Right lobe of liver (tissue), 6 donors: ENCODE results near the gene BSG. TPM values are rescaled to one million over a fixed set of nuclear protein-coding genes. Genes with fewer than 3 reads are reported as not detected.
A peak's percentile ranks its signal among the peaks of the same experiment; 100 is the strongest.

Source experiments
- ATAC-seq, 4 donors: fragments of 200-7000 bp; cut with Tn5 transposase; one replicate each; pipeline ENCODE4 v1.9.1; 2020; ENCODE audit warnings: mild to moderate bottlenecking in 4 of 4, moderate library complexity in 4 of 4
- DNase-seq, 3 donors: peaks; one replicate each; pipeline ENCODE4 v3.0.0-alpha.2; 2020
- H3K27ac ChIP-seq, 3 donors: fragments of 200-600 bp; one replicate each; pipeline ENCODE4 v1.8.0; 2022
- H3K27me3 ChIP-seq, 2 donors: fragments of 200-600 bp; one replicate each; pipeline ENCODE4 v1.8.0; 2022
- H3K36me3 ChIP-seq, 4 donors: fragments of 200-600 bp; sonication (generic) in 1 of 4; one replicate each; pipeline versions ENCODE4 v1.5.1 to v1.8.0; 2017 to 2022; ENCODE audit warnings: control low read depth in 1 of 4
- H3K4me1 ChIP-seq, 4 donors: fragments of 200-600 bp; sonication (generic) in 1 of 4; one replicate each; pipeline versions ENCODE4 v1.5.1 to v1.8.0; 2017 to 2022; ENCODE audit warnings: control low read depth in 1 of 4
- H3K4me3 ChIP-seq, 3 donors: fragments of 200-600 bp; one replicate each; pipeline ENCODE4 v1.8.0; 2022
- H3K9me3 ChIP-seq, 4 donors: fragments of 200-600 bp; sonication (generic) in 1 of 4; one replicate each; pipeline versions ENCODE4 v1.5.1 to v1.8.0; 2017 to 2022; ENCODE audit warnings: control low read depth in 1 of 4
- CTCF ChIP-seq, 4 donors: fragments of 200-600 bp in 3 of 4; fragments of 450-650 bp in 1 of 4; IDR thresholded peaks; one replicate each; pipeline versions ENCODE4 v1.5.1 to v1.8.0; 2016 to 2022; ENCODE audit warnings: antibody characterized with exemption in 4 of 4, mild to moderate bottlenecking in 2 of 4
- POLR2A ChIP-seq: fragments of 450-650 bp; IDR thresholded peaks from one replicate; pipeline ENCODE4 v1.6.1; 2017; ENCODE audit warnings: antibody characterized with exemption, mild to moderate bottlenecking
- WGBS: methylation state at CpG from one replicate; pipeline ENCODE4 v1.1.6; 2018; ENCODE audit warnings: low coverage, low lambda C conversion rate; ENCODE audit not compliant: insufficient coverage; ENCODE audit errors: missing lambda C conversion rate; 5-methylcytosine and 5-hydroxymethylcytosine counted together
- intact Hi-C, 2 donors: fragments of 100-400 bp; cut with DNase I; formaldehyde crosslinking; loops; one replicate each; pipeline versions ENCODE4 v1.11.2 to v1.14.1; 2022
- total RNA-seq, 6 experiments: library from RNA; depleted of rRNA in 2 of 6; stranded (reverse); fragments of >200 nt in 2 of 6; fragmentation: NEBNext Ultra II Directional in 3 of 6; extraction: Animal tissue kit (Norgen Biotek cat#: 25700) in 3 of 6; gene quantifications; one replicate each; pipeline versions ENCODE4 v1.1.0 to v1.2.4, GENCODE V29; 2016 to 2023
- donor health status: DM: no; HTN: yes; CAD: no.
- donor health status: DM: no; HTN: no; CAD: no.
- donor health status: DM: no; HTN: no; CAD: no.
- donor health status: DM: no; HTN: yes; CAD: no.
- donor health status: DM: no; HTN: yes; CAD: no.

The BSG gene
- total RNA-seq, 6 experiments from 2014 or later: 88.6 to 369 (median 124) TPM

DNA sequence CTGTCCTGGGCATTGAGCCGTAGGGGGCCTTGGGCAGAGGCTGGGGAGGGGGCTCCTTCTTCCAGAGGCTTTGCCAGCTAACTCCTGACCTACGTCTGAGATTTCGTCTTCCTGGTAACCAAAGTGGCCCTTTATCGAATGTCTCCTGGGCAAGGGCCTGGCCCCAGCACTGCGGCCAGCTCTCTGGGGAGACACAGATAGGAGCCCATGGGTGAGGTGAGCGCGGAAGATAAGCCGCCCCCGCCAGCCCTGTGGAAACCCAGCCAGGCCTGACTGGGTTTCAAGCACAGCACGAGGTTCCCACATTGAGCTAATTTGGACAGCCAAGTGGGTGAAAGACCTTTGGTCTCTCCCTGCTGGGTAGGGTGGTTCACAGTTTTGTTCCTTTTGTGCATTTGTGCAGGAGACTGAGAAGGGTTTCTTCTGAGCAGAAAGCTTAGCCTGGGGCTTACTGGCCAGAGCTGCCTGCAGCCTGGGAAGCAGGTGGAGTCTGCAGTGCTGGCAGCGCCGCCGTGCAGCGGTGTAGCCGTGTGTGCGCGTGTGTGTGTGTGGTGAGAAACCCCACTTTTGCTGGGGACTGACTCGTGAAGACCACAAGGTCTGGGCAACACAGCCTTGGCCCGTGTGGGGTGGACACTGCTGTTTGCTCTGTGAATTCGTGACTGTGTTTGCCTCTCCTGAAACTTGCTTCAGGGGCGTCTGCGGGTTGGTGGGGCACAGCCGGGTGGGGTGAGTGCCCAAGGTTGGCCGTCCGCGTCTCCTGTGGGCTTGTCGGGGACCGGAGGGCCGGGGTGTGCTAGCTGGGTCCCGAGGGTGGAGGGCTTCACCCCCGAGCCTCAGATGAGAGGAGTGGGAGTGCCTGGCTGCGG, 2.5 kb downstream of the BSG start:
- whole genome bisulfite sequencing: 10% methylated on average over 7 of the region's 32 CpGs
- TF ChIP-seq POLR2A (peak; percentile 37), CTCF (IDR thresholded peaks at IDR 0.05) (no peak)
- Histone ChIP-seq H3K4me3 (peak overlapping the region; percentile 31 to 97 (median 35)), H3K4me1 (peaks cover 0 to 38% (median 14%) of the 10 kb centered on the region in 4 donors), H3K27ac (peak overlapping the region in 1 of 3 donors; percentile 37), H3K9me3 (no peaks in the 10 kb centered on the region), H3K27me3 (no peaks in the 10 kb centered on the region), H3K36me3 (peaks cover 0 to 5% (median 0%) of the 10 kb centered on the region in 4 donors)
- peak; percentile 43 to 59 (median 56) for ATAC-seq
- peak; percentile 67 to 82 (median 73) for DNase-seq
- intact Hi-C loops: no loop called here

GRCh38 chr19:575527-576506, 3.4 kb downstream of the BSG start:
- H3K36me3 ChIP-seq: peaks cover 0 to 11% (median 3%) of the 10 kb centered on the region in 4 donors
- no peaks in the 10 kb centered on the region for H3K9me3 ChIP-seq
- H3K4me1 ChIP-seq: peaks cover 0 to 38% (median 14%) of the 10 kb centered on the region in 4 donors
- intact Hi-C loops: no loop called here
- H3K27me3 ChIP-seq: no peaks in the 10 kb centered on the region
- WGBS: 100% methylated on average over 3 of the region's 38 CpGs
- ATAC-seq: no peak
- TF ChIP-seq POLR2A (no peak), CTCF (IDR thresholded peaks at IDR 0.05) (no peak)
- no peak overlapping the region for H3K27ac ChIP-seq
- peak overlapping the region; percentile 20 to 35 (median 31) for H3K4me3 ChIP-seq
- DNase-seq: peak in 1 of 3 donors; percentile 52

DNA sequence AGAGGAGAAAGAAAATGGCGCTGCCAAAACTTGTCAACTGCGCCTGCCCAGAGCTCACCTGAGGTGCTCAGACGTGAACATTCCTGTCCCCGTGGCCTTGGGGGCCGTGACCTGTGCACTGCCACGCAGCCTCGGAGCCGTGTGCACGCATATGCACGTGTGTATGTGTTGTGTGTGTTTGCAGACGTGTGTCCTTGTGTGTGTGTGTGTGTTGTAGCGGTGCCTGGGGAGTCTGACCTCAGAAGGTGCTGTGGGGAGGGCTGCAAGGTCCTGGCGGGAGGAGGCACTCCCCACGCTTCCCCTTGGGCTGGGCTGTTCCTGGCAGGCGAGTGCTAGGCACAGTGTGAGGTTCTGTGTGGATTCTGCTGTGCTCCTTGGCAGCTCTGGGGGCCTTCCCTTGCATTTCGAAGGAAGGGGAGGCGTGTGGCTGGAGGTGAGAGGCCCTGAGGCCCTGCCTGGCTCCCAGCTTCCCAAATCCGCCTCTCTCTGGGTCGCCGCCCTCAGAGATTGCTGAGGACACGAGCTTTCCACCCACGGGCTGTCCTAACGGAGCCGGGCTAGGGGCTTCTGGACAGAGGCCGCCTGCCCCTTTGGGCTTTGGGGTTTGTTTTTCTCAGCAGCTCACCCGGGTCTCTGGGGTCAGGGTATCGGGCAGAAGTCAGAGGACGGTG, 4.5 kb downstream of the BSG start:
- intact Hi-C loops: no loop called here
- peaks cover 0 to 18% (median 8%) of the 10 kb centered on the region in 4 donors for H3K36me3 ChIP-seq
- H3K9me3 ChIP-seq: no peaks in the 10 kb centered on the region
- TF ChIP-seq CTCF (IDR thresholded peaks at IDR 0.05): no peak
- no peak for TF ChIP-seq POLR2A
- no peak overlapping the region for H3K4me3 ChIP-seq
- peak in 1 of 3 donors; percentile 47 for DNase-seq
- peaks cover 0 to 33% (median 14%) of the 10 kb centered on the region in 4 donors for H3K4me1 ChIP-seq
- WGBS: 37% methylated on average over 2 of the region's 28 CpGs
- H3K27me3 ChIP-seq: no peaks in the 10 kb centered on the region
- no peak for ATAC-seq
- no peak overlapping the region for H3K27ac ChIP-seq
